PC-3 (cell line): ENCODE measurements around the gene STK4. TPM values are rescaled to one million over a fixed set of nuclear protein-coding genes. Genes with fewer than 3 reads are reported as not detected.

ENCODE experiments used
- ATAC-seq: fragments of 200-7000 bp; cut with Tn5 transposase; 2 replicates; pipeline ENCODE4 v1.9.1; 2020; ENCODE audit warnings: mild to moderate bottlenecking, moderate library complexity
- BruUV-seq: library from RNA; stranded (reverse); fragments of 400-500 nt; replicated peaks from 2 replicates; lab custom pipeline; 2021; lab: Mats Ljungman, UMichigan
- CTCF ChIA-PET: fragments of 300-600 bp; sonication (Branson Sonifier 250); formaldehyde crosslinking; loops from one replicate; lab custom pipeline; 2022; ENCODE audit warnings: antibody characterized with exemption; lab: Charles Lee
- POLR2A ChIA-PET: fragments of 300-600 bp; sonication (Branson Sonifier 250); formaldehyde crosslinking; loops from one replicate; lab custom pipeline; 2022; ENCODE audit warnings: antibody characterized with exemption; ENCODE audit not compliant: unreplicated experiment; lab: Charles Lee
- DNase-seq: peaks from one replicate; pipeline ENCODE4 v3.0.0-alpha.2; 2015
- H2AFZ ChIP-seq: fragments of 300-600 bp; sonication (generic); 2 replicates; pipeline ENCODE4 v1.6.0; 2016; ENCODE audit warnings: antibody characterized with exemption, low read length
- H3F3A ChIP-seq: fragments of 300-600 bp; sonication (generic); one replicate; pipeline ENCODE4 v1.6.0; 2017; ENCODE audit warnings: antibody characterized with exemption, low read length, control low read depth, mild to moderate bottlenecking; ENCODE audit not compliant: unreplicated experiment
- H3K27ac ChIP-seq: fragments of 300-600 bp; sonication (generic); 2 replicates; pipeline ENCODE4 v1.5.1; 2016; ENCODE audit warnings: mild to moderate bottlenecking, low read length
- H3K27me3 ChIP-seq: fragments of 300-600 bp; sonication (generic); 2 replicates; pipeline ENCODE4 v1.6.1; 2016; ENCODE audit warnings: low read length, mixed read lengths
- H3K36me3 ChIP-seq: fragments of 300-600 bp; sonication (generic); 2 replicates; pipeline ENCODE4 v1.6.1; 2016; ENCODE audit warnings: low read depth, mixed run types, low read length, mixed read lengths
- H3K4me1 ChIP-seq: fragments of 300-600 bp; sonication (generic); 2 replicates; pipeline ENCODE4 v1.5.1; 2016; ENCODE audit warnings: low read length; ENCODE audit not compliant: insufficient read depth
- H3K4me2 ChIP-seq: fragments of 300-600 bp; sonication (generic); 2 replicates; pipeline ENCODE4 v1.6.0; 2016; ENCODE audit warnings: low read length
- H3K4me3 ChIP-seq: fragments of 300-600 bp; sonication (generic); 2 replicates; pipeline ENCODE4 v1.5.1; 2016; ENCODE audit warnings: mild to moderate bottlenecking, low read length, mixed read lengths
- H3K79me2 ChIP-seq: fragments of 300-600 bp; sonication (generic); 2 replicates; pipeline ENCODE4 v1.6.1; 2017; ENCODE audit warnings: low read length, mixed read lengths
- H3K9ac ChIP-seq: fragments of 300-600 bp; sonication (generic); 2 replicates; pipeline ENCODE4 v1.6.0; 2016; ENCODE audit warnings: mild to moderate bottlenecking, low read length
- H3K9me2 ChIP-seq: fragments of 300-600 bp; sonication (generic); replicated peaks from 2 replicates; pipeline ENCODE4 v1.6.1; 2016; ENCODE audit warnings: mixed run types, low read length, mixed read lengths
- H3K9me3 ChIP-seq: fragments of 300-600 bp; sonication (generic); 2 replicates; pipeline ENCODE4 v1.6.1; 2016; ENCODE audit warnings: low read length, mixed read lengths
- H4K20me1 ChIP-seq: fragments of 300-600 bp; sonication (generic); 2 replicates; pipeline ENCODE4 v1.6.1; 2016; ENCODE audit warnings: low read length, mixed read lengths
- EZH2 ChIP-seq: fragments of 300-600 bp; sonication (generic); IDR thresholded peaks from one replicate; pipeline ENCODE4 v1.6.1; 2017; ENCODE audit warnings: antibody characterized with exemption, mild to moderate bottlenecking, low read length; ENCODE audit not compliant: unreplicated experiment
- EZH2phosphoT487 ChIP-seq: fragments of 300-600 bp; sonication (generic); IDR thresholded peaks from 2 replicates; pipeline ENCODE4 v1.6.1; 2018; ENCODE audit warnings: mild to moderate bottlenecking, antibody characterized with exemption, low read length, borderline replicate concordance
- intact Hi-C: fragments of 100-400 bp; cut with micrococcal nuclease; formaldehyde crosslinking; loops from 2 replicates; pipeline ENCODE4 v1.9.0; 2023
- total RNA-seq: library from RNA; depleted of rRNA; stranded (reverse); fragments of >200 nt; gene quantifications from 2 replicates; pipeline ENCODE4 v1.2.3, GENCODE V29; 2014
- TF ChIP-seq, protein P1 (sequence below): fragments of 300-600 bp; sonication (generic); conservative IDR thresholded peaks from 2 replicates; pipeline ENCODE4 v1.5.1; 2017; ENCODE audit warnings: antibody characterized with exemption, low read depth, mild to moderate bottlenecking, low read length

STK4 gene
- total RNA-seq, 1 experiment from 2014 or later = 18.6 TPM

GRCh38 chr20:44936510-44936909 lies 29.8 kb upstream of the STK4 start:
- peaks cover 32% of the 10 kb centered on the region for H3K36me3 ChIP-seq
- POLR2A ChIA-PET = no interaction called here

GRCh38 chr20:44938637-44939036 lies 27.7 kb upstream of the STK4 start:
- H2AFZ ChIP-seq = no peak overlapping the region
- ChIA-PET CTCF (interaction anchor here (1.0 kb wide), 1 partner anchor 27 kb away, joined by 3 read pairs; no protein-coding TSS in a partner anchor), POLR2A (no interaction called here)
- H3K27ac ChIP-seq = no peak overlapping the region
- H4K20me1 ChIP-seq = peaks cover 9% of the 10 kb centered on the region; the same call in 1 of the 2 replicates
- H3K9ac ChIP-seq = no peak overlapping the region
- H3K4me2 ChIP-seq = no peak overlapping the region
- ATAC-seq (0 out of 2 replicates have a peak, but pooled peaks have one; percentile 14), DNase-seq (no peak)
- no peaks in the 10 kb centered on the region for H3K4me1 ChIP-seq
- no peak overlapping the region for H3K4me3 ChIP-seq
- peaks cover 39% of the 10 kb centered on the region for H3K36me3 ChIP-seq
- no peaks in the 10 kb centered on the region for H3K9me3 ChIP-seq
- no peaks in the 10 kb centered on the region for H3K79me2 ChIP-seq
- no peaks in the 10 kb centered on the region for H3F3A ChIP-seq
- no peaks in the 10 kb centered on the region for H3K27me3 ChIP-seq
- H3K9me2 ChIP-seq = no peaks in the 10 kb centered on the region
- no TSS peak for BruUV-seq
- TF ChIP-seq EZH2phosphoT487 = no peak
- no peak for TF ChIP-seq EZH2
- TF ChIP-seq, protein P1, sequence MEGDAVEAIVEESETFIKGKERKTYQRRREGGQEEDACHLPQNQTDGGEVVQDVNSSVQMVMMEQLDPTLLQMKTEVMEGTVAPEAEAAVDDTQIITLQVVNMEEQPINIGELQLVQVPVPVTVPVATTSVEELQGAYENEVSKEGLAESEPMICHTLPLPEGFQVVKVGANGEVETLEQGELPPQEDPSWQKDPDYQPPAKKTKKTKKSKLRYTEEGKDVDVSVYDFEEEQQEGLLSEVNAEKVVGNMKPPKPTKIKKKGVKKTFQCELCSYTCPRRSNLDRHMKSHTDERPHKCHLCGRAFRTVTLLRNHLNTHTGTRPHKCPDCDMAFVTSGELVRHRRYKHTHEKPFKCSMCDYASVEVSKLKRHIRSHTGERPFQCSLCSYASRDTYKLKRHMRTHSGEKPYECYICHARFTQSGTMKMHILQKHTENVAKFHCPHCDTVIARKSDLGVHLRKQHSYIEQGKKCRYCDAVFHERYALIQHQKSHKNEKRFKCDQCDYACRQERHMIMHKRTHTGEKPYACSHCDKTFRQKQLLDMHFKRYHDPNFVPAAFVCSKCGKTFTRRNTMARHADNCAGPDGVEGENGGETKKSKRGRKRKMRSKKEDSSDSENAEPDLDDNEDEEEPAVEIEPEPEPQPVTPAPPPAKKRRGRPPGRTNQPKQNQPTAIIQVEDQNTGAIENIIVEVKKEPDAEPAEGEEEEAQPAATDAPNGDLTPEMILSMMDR = no peak
- intact Hi-C loops = no loop called here

More at GRCh38 chr20:44936510-44936909, 29.8 kb upstream of the STK4 start:
- Histone ChIP-seq H3K4me2 (no peak overlapping the region), H3K4me3 (no peak overlapping the region), H3F3A (no peaks in the 10 kb centered on the region), H3K9me2 (no peaks in the 10 kb centered on the region), H3K4me1 (no peaks in the 10 kb centered on the region), H3K9ac (no peak overlapping the region), H3K9me3 (no peaks in the 10 kb centered on the region), H4K20me1 (no peaks in the 10 kb centered on the region), H3K27me3 (no peaks in the 10 kb centered on the region), H2AFZ (no peak overlapping the region), H3K27ac (no peak overlapping the region), H3K79me2 (no peaks in the 10 kb centered on the region)
- intact Hi-C loops = no loop called here
- no TSS peak for BruUV-seq
- no peak for ATAC-seq
- DNase-seq = no peak
- TF ChIP-seq, protein P1 = no peak
- TF ChIP-seq EZH2phosphoT487 = no peak
- TF ChIP-seq EZH2 = no peak
- CTCF ChIA-PET = no interaction called here

DNA sequence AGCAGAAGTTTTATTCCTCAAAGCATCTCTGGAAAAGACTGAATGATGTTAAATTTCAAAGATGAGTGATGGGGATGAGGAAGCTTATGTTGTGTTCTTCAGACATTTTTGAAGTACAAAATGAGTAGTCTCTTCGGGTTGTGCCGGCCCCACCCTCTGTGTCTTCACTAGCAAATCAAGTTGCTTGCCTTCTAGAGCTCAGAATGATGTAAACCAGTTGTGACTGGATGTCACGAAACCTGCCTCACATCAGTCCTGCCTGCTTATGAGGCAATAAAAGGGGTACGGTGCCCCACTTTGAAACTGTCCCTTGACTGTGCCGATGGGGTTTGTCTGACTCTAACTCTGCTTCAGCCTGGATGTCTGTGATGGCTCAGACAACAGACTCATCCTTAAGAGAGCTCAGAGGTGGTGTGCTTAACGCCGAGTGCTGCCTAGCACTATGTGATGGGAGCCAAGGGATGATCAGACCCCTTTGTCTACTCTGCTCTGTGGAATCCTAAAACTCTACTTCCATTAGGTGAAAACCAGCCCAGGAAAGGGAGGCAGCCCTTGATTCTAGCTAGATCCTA lies 25.1 kb upstream of the STK4 start:
- Histone ChIP-seq H3K79me2 (no peaks in the 10 kb centered on the region), H3K9ac (no peak overlapping the region), H3K27me3 (no peaks in the 10 kb centered on the region), H2AFZ (no peak overlapping the region), H3K4me2 (no peak overlapping the region), H3K9me2 (no peaks in the 10 kb centered on the region), H3K4me1 (no peaks in the 10 kb centered on the region), H3K36me3 (peaks cover 62% of the 10 kb centered on the region), H3K4me3 (no peak overlapping the region), H3K9me3 (no peaks in the 10 kb centered on the region), H3K27ac (no peak overlapping the region), H3F3A (no peaks in the 10 kb centered on the region), H4K20me1 (peaks cover 11% of the 10 kb centered on the region; the same call in 1 of the 2 replicates)
- CTCF ChIA-PET = no interaction called here
- intact Hi-C loops = no loop called here
- BruUV-seq = no TSS peak
- POLR2A ChIA-PET = interaction anchor here (0.6 kb wide), 1 partner anchor 257 kb away, joined by 25 read pairs; no protein-coding TSS in a partner anchor
- ATAC-seq (no peak), DNase-seq (no peak)
- TF ChIP-seq, protein P1 = no peak
- no peak for TF ChIP-seq EZH2
- no peak for TF ChIP-seq EZH2phosphoT487
